Activated T-cell treated with anti-CD3 and anti-CD28 coated beads for 24 hours (primary cell): Measurements from ENCODE around the gene DFFA.
"Not testable (repeated sequence)": the region's sequence is repeated elsewhere in the genome, so short reads cannot be mapped to it uniquely, and the experiment has no call there.

Experiments
- DNase-seq: peaks from one replicate; pipeline ENCODE4 v3.0.0-alpha.2; 2020; ENCODE audit warnings: low read depth

DFFA gene

GRCh38 chr1:10429868-10430215, 42.5 kb downstream of the DFFA start:
- DNase-seq, result no peak

- DNase-seq, result no peak
These were observed 43.3 kb downstream of the DFFA start for GRCh38 chr1:10428984-10429383.

GRCh38 chr1:10426535-10426848, 45.8 kb downstream of the DFFA start:
- DNase-seq, result not testable (repeated sequence)

GRCh38 chr1:10425826-10426534, 46.3 kb downstream of the DFFA start:
- DNase-seq, result not testable (repeated sequence)

GRCh38 chr1:10424651-10425050, 47.7 kb downstream of the DFFA start:
- no peak for DNase-seq

- DNase-seq, result no peak
These were observed 48.3 kb downstream of the DFFA start for GRCh38 chr1:10424034-10424433.

- DNase-seq, result no peak
These were observed 50.7 kb downstream of the DFFA start for GRCh38 chr1:10421637-10422036.

- DNase-seq, result no peak
These were observed 53.0 kb downstream of the DFFA start for GRCh38 chr1:10419351-10419750.

- not testable (repeated sequence) for DNase-seq
These were observed 53.6 kb downstream of the DFFA start for GRCh38 chr1:10418741-10419140.

GRCh38 chr1:10415967-10416366, 56.4 kb downstream of the DFFA start:
- DNase-seq, result not testable (repeated sequence)

GRCh38 chr1:10415211-10415930, 57.0 kb downstream of the DFFA start:
- DNase-seq, result no peak

GRCh38 chr1:10407201-10407600, 65.1 kb downstream of the DFFA start:
- DNase-seq, result no peak
